ENCODE measurements around the gene GPHA2.

- TF ChIP-seq EZH2phosphoT487 (IDR thresholded peaks at IDR 0.05; ENCODE audit: low read length), result no peak
- no peak for TF ChIP-seq CTCF (IDR thresholded peaks at IDR 0.05; ENCODE audit: low read length)
- no peak for TF ChIP-seq EZH2 (optimal IDR thresholded peaks at IDR 0.05; ENCODE audit: low read depth, low read length)
Measured at GRCh38 chr11:64967375-64967774, 31.7 kb upstream of the GPHA2 start.
